HG03469 (cell line): Measurements from ENCODE around the gene AGPAT1.
A peak's percentile ranks its signal among the peaks of the same experiment; 100 is the strongest.
"Not testable (repeated sequence)": the region's sequence is repeated elsewhere in the genome, so short reads cannot be mapped to it uniquely, and the experiment has no call there.

Source experiments
- ATAC-seq: cut with Tn5 transposase; IDR thresholded peaks from one replicate; pipeline ENCODE4 v1.9.1; 2021; ENCODE audit warnings: mild to moderate bottlenecking, moderate library complexity, moderate number of reproducible peaks; ENCODE audit not compliant: unreplicated experiment

AGPAT1 gene

GRCh38 chr6:32151181-32151862 is 24.6 kb downstream of the AGPAT1 start:
- ATAC-seq, result no peak

GRCh38 chr6:32149932-32150870 is 25.7 kb downstream of the AGPAT1 start:
- ATAC-seq, result no peak

GRCh38 chr6:32149092-32149755 is 26.7 kb downstream of the AGPAT1 start:
- ATAC-seq, result no peak

- no peak for ATAC-seq
Observed at GRCh38 chr6:32148289-32149091, 27.4 kb downstream of the AGPAT1 start.

- ATAC-seq, result no peak
Observed at GRCh38 chr6:32147401-32148132, 28.3 kb downstream of the AGPAT1 start.

GRCh38 chr6:32146687-32147086 is 29.2 kb downstream of the AGPAT1 start:
- no peak for ATAC-seq

- ATAC-seq, result no peak
Observed at GRCh38 chr6:32146287-32146686, 29.6 kb downstream of the AGPAT1 start.

- ATAC-seq, result not testable (repeated sequence)
Observed at GRCh38 chr6:32144238-32144637, 31.6 kb downstream of the AGPAT1 start.

- no peak for ATAC-seq
Observed at GRCh38 chr6:32140420-32141046, 35.4 kb downstream of the AGPAT1 start.

GRCh38 chr6:32139590-32139989 is 36.3 kb downstream of the AGPAT1 start:
- ATAC-seq, result no peak

- no peak for ATAC-seq
Observed at GRCh38 chr6:32137454-32137853, 38.4 kb downstream of the AGPAT1 start.

GRCh38 chr6:32133786-32134185 is 42.1 kb downstream of the AGPAT1 start:
- ATAC-seq, result no peak

- ATAC-seq, result no peak
Observed at GRCh38 chr6:32132110-32132509, 43.8 kb downstream of the AGPAT1 start.

GRCh38 chr6:32131439-32131948 is 44.4 kb downstream of the AGPAT1 start:
- no peak for ATAC-seq

- ATAC-seq, result no peak
Observed at GRCh38 chr6:32129297-32130088, 46.4 kb downstream of the AGPAT1 start.

- ATAC-seq, result no peak
Observed at GRCh38 chr6:32128751-32129296, 47.1 kb downstream of the AGPAT1 start.

- ATAC-seq, result peak; percentile 80
Observed at GRCh38 chr6:32127717-32128592, 47.9 kb downstream of the AGPAT1 start, which contains the start of gene ATF6B. ATF6B (minus strand) TSS chr6:32128246; CDS start chr6:32128207, 39 bp downstream.
